Left kidney (tissue), 8 donors: ENCODE results near the gene MRPL28. TPM values are rescaled to one million over a fixed set of nuclear protein-coding genes. Genes with fewer than 3 reads are reported as not detected.
"Not testable (repeated sequence)": the region's sequence is repeated elsewhere in the genome, so short reads cannot be mapped to it uniquely, and the experiment has no call there.

Experiments used
- DNase-seq: peaks from one replicate; pipeline ENCODE4 v3.0.0-alpha.2; 2013
- long read RNA-seq, 8 donors: transcript quantifications; one replicate each; lab custom pipeline, GENCODE V29; 2026
- polyA plus RNA-seq: library from polyadenylated mRNA; unstranded; fragments of 120-200 nt; gene quantifications from one replicate; pipeline ENCODE4 v1.2.1, GENCODE V29; 2013; ENCODE audit not compliant: insufficient read length

The MRPL28 gene
- polyA plus RNA-seq: 52.8 TPM
- long read RNA-seq, donor 1, transcript MRPL28-201 (6 exons, 1,098 nt): major isoform, 20 of 53 reads
- long read RNA-seq, donor 1, partial matches to known transcripts: 29 of 53 reads
- long read RNA-seq, donor 1, other reads (novel, unspliced or antisense): 0 of 53 reads
- long read RNA-seq, donor 2, transcript MRPL28-201 (6 exons, 1,098 nt): major isoform, 21 of 36 reads
- long read RNA-seq, donor 2, partial matches to known transcripts: 15 of 36 reads
- long read RNA-seq, donor 2, other reads (novel, unspliced or antisense): 0 of 36 reads
- long read RNA-seq, donor 3, transcript MRPL28-201 (6 exons, 1,098 nt): major isoform, 10 of 18 reads
- long read RNA-seq, donor 3, partial matches to known transcripts: 7 of 18 reads
- long read RNA-seq, donor 3, other reads (novel, unspliced or antisense): 0 of 18 reads
- long read RNA-seq, donor 4, partial matches to known transcripts: 0 of 1 reads
- long read RNA-seq, donor 4, other reads (novel, unspliced or antisense): 0 of 1 reads
- long read RNA-seq, donor 5, transcript MRPL28-201 (6 exons, 1,098 nt): major isoform, 41 of 73 reads
- long read RNA-seq, donor 5, transcript MRPL28-202 (6 exons, 865 nt): minor isoform, 5 of 73 reads
- long read RNA-seq, donor 5, partial matches to known transcripts: 26 of 73 reads
- long read RNA-seq, donor 5, other reads (novel, unspliced or antisense): 0 of 73 reads
- long read RNA-seq, donor 6, transcript MRPL28-201 (6 exons, 1,098 nt): major isoform, 20 of 49 reads
- long read RNA-seq, donor 6, partial matches to known transcripts: 24 of 49 reads
- long read RNA-seq, donor 6, other reads (novel, unspliced or antisense): 0 of 49 reads
- long read RNA-seq, donor 7, transcript MRPL28-201 (6 exons, 1,098 nt): major isoform, 35 of 67 reads
- long read RNA-seq, donor 7, partial matches to known transcripts: 25 of 67 reads
- long read RNA-seq, donor 7, other reads (novel, unspliced or antisense): 5 of 67 reads
- long read RNA-seq, donor 8, transcript MRPL28-201 (6 exons, 1,098 nt): major isoform, 9 of 16 reads
- long read RNA-seq, donor 8, partial matches to known transcripts: 5 of 16 reads
- long read RNA-seq, donor 8, other reads (novel, unspliced or antisense): 0 of 16 reads

GRCh38 chr16:370443-370842 is at the start of gene MRPL28:
Gene MRPL28, minus strand, starts transcription at chr16:370538. Its CDS starts 320 bp downstream, at chr16:370218.
- DNase-seq: peak; percentile 93

DNA sequence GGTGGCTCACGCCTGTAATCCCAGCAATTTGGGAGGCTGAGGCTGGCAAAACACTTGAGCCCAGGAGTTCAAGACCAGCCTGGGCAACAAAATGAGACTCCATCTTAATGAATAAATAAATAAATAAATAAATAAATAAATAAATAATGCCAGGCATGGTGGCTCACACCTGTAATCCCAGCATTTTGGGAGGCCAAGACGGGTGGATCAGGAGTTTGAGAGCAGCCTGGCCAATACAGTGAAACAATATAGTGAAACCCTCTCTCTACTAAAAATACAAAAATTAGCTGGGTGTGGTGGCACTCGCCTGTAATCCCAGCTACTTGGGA is 44.8 kb upstream of the MRPL28 start:
- not testable (repeated sequence) for DNase-seq

GRCh38 chr16:414395-415169 is 44.2 kb upstream of the MRPL28 start:
- no peak for DNase-seq

DNA sequence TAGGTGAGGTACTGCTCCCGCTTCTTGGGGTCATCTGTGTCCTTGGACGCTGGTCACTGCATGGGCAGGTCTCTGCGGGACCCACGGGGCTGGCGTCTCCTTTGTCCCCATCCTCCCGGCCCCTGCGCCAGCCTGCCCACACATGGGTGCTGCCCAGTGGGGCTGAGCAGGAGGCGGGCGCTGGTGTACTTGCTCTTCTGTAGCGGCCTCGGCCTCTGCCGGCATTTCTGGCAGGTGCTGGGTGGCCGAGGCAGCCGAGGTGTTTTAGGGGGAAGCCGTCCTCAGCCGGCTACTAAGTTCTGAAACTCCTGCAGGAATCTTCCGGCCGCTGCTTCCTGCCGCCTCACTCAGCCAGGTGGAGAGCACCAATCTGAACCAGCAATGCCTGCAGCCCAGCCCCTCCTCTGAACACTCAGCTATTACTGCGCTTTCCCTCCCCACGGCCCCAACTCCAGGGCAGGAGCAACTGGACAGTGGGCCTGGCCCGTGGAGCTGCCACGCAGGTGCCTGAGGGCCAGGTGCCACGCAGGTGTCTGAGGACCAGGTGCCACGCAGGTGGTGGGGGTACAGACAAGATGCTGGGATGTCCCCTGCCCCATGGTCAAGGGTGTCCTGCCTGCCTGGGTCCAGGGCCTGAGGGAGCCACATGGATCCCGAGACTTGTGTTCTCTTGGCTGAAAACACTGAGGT is 41.4 kb upstream of the MRPL28 start:
- no peak for DNase-seq

GRCh38 chr16:410516-411178 is 40.3 kb upstream of the MRPL28 start:
- DNase-seq: no peak

- DNase-seq: no peak
These were observed 36.9 kb upstream of the MRPL28 start for GRCh38 chr16:407253-407652.

DNA sequence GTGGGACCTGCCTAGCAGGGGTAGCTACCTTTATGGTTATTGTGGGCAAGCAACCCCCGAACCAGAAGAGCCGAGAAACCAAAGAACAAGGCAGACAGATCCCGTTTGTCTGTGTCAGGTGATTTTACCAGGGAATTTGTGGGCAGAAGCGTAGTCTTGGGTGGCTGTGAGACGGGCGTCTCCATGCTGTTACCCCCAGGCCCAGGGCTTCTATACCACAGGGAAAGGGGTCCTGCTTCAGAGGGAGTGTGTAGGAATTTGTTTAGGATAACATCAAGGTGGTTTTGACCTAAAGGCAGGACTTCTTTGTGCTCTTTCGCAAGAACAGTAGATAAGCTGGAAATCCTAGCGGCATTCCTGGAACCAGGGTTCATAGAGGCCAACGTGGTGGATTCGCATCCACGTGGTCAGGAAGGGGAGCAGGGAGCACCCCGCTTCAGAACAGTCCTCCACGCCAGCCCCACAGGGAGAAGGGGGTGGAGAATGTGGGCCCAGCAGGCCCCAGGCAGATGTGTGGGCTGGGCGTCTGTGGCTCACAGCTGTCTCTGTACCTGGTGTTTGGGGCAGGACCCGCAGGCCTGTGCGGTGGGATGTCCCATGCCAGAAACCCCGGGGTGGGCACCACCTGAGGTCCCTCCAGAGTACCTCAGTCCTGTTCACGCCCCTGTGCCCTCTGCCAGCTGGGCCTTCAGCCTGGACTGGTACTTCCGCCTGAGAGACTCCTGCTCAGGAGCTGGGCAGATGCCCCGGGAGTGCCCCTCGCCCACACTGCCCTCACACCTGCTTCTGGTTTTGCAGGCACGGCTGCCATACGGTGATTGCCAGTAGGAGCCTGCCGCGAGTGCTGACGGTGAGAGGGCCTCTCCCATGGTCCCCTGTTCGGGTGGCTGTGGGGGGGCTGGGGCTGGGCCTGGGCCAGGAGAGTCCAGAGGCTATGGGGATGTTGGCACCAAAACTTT is 35.5 kb upstream of the MRPL28 start:
- DNase-seq: no peak

GRCh38 chr16:404971-405486 is 34.7 kb upstream of the MRPL28 start:
- DNase-seq: no peak

DNA sequence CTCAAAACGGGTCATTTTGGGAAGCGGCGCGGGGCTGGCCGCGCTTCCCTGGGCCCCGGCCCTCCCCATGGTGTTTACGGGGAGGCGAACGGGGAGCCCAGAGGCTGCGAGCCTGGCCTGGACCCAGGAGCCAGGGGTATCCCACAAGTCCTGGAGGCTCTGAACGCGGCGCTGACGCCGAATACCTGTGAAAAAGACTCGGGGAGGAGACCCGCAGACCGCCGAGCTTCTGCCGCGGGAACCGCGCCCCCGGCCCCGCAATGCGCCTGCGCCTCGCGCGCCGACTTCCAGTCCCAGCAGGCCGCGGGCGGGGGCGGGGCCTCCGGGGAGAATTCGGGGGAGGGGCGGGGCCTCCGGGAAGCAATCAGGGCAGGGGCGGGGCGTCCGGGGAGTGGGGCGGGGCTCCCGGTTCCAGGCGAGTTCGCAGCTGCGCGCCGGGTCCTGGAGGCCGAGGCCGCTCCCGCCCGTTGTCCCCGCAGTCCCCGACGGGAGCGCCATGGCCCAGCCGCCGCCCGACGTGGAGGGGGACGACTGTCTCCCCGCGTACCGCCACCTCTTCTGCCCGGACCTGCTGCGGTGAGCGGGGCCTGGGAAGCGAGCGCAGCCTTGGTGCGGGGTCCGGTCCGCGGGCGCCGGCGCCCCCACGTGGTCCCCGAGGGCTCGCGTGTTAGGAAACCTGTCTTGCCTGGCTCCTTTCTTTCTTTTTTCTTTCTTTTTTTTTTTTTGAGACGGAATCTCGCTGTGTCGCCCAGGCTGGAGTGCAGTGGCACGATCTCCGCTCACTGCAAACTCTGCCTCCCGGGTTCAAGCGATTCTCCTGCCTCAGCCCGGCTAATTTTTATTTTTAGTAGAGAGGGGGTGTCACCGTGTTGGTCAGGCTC is 31.4 kb upstream of the MRPL28 start, which contains the start of gene DECR2:
TSS of gene DECR2 (plus strand) at position 418 of the 881 bp plus-strand sequence. CDS start at position 497, 79 bp downstream.
- DNase-seq: peak; percentile 91

- no peak for DNase-seq
These were observed 29.8 kb upstream of the MRPL28 start for GRCh38 chr16:400061-400591.

DNA sequence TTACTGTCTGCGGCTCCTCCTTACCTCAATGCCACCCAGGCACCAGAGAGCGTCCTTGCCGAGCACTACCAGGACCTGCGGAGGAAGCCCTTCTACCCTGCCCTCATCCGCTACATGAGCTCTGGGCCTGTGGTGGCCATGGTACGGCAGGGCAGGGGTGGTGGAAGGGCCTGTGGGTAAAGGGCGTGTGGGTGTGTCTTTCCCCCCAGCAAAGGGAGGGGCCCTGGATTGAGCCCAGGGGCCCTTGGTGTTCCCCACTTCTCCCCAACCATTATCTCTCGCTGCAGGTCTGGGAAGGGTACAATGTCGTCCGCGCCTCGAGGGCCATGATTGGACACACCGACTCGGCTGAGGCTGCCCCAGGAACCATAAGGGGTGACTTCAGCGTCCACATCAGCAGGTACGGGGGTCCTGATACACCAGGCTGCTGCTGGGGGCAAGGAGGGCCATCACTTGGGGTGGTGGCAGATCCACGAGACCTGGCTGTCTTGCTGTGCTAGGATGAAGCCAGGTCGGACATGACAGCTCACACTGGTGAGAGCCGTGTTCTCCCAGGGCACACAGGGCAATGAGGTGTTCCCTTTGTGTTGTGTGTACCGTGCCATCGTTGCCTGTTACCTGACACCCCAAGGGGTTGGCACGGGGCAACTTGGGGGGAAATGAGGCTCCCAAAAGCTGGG is 29.1 kb upstream of the MRPL28 start:
- DNase-seq: no peak

DNA sequence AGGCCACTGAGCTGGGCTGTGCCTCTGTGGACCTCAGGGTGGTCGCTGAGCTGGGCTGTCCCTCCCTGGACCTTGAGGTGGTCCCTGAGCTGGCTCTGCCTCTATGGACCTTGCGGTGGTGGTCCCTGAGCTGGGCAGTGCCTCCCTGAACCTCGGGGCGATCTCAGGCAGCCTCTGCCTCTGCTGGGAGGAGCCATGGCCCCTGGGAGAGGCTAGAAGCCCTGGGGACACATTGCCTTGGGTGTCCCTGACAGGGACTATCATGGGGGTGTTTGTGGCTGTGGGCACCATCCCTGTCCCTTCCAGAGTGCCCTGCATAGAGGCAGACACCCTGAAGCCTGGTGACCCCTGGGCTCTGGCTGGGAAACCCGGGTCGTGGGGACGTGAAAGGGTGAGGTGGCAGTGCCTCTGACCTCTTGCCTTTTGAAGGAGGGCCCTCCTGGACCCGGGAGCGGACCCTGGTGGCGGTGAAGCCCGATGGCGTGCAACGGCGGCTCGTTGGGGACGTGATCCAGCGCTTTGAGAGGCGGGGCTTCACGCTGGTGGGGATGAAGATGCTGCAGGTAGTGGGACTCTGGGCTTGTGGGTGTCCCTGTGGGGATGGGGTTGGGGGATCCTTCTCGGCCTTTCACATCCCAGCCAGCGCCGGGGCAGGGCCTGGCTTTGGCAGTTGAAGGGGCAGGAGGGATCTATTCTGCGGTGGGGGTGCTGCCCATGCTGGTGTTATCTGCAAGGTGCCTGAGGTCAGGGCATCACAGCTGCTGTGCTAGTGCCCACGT is 28.4 kb upstream of the MRPL28 start:
- DNase-seq: no peak

GRCh38 chr16:397736-398332 is 27.5 kb upstream of the MRPL28 start:
- DNase-seq: no peak

- DNase-seq: no peak
These were observed 26.9 kb upstream of the MRPL28 start, which contains the start of gene NME4 for GRCh38 chr16:397135-397661. Gene NME4, plus strand, starts transcription at chr16:397199. Its CDS starts 24 bp downstream, at chr16:397223.

- no peak for DNase-seq
These were observed 26.3 kb upstream of the MRPL28 start for GRCh38 chr16:396605-397004.
